Mesendoderm (in vitro differentiated cells): ENCODE data around the gene TRIM72.

Experiments
- DNase-seq: peaks from one replicate; pipeline ENCODE4 v3.0.0; 2013
- H2AK5ac ChIP-seq: 2 replicates; pipeline ENCODE4 v1.6.1; 2013; ENCODE audit warnings: low read length, inconsistent platforms
- H2BK120ac ChIP-seq: 2 replicates; pipeline ENCODE4 v1.6.1; 2013; ENCODE audit warnings: low read depth, mild to moderate bottlenecking, low read length, moderate library complexity, mixed read lengths
- H2BK15ac ChIP-seq: replicated peaks from 2 replicates; pipeline ENCODE4 v1.6.1; 2013; ENCODE audit warnings: low read depth, mild to moderate bottlenecking, moderate library complexity
- H2BK5ac ChIP-seq: 2 replicates; pipeline ENCODE4 v1.6.1; 2013; ENCODE audit warnings: low read length, inconsistent platforms
- H3K18ac ChIP-seq: 2 replicates; pipeline ENCODE4 v1.6.1; 2013; ENCODE audit warnings: mild to moderate bottlenecking, low read length, mixed read lengths
- H3K23ac ChIP-seq: one replicate; pipeline ENCODE4 v1.6.1; 2013; ENCODE audit warnings: low read length
- H3K27ac ChIP-seq: 2 replicates; pipeline ENCODE4 v1.5.1; 2013; ENCODE audit warnings: low read depth, mild to moderate bottlenecking, inconsistent platforms, low read length, moderate library complexity
- H3K27me3 ChIP-seq: 2 replicates; pipeline ENCODE4 v1.6.1; 2013; ENCODE audit warnings: low read length, control low read depth, mild to moderate bottlenecking, inconsistent platforms; ENCODE audit not compliant: insufficient read depth, poor library complexity
- H3K36me3 ChIP-seq: 2 replicates; pipeline ENCODE4 v1.6.1; 2013; ENCODE audit warnings: low read length, inconsistent platforms; ENCODE audit not compliant: control insufficient read depth, insufficient read depth
- H3K4ac ChIP-seq: one replicate; pipeline ENCODE4 v1.6.1; 2013; ENCODE audit warnings: low read depth, mild to moderate bottlenecking, low read length, moderate library complexity
- H3K4me1 ChIP-seq: 2 replicates; pipeline ENCODE4 v1.6.1; 2013; ENCODE audit warnings: low read depth, low read length, inconsistent platforms; ENCODE audit not compliant: control insufficient read depth
- H3K4me2 ChIP-seq: 2 replicates; pipeline ENCODE4 v1.6.1; 2013; ENCODE audit warnings: low read length
- H3K4me3 ChIP-seq: 2 replicates; pipeline ENCODE4 v1.5.1; 2013; ENCODE audit warnings: mild to moderate bottlenecking, low read length
- H3K56ac ChIP-seq: one replicate; pipeline ENCODE4 v1.6.1; 2013; ENCODE audit warnings: low read length
- H3K79me1 ChIP-seq: 2 replicates; pipeline ENCODE4 v1.6.1; 2013; ENCODE audit warnings: low read length, inconsistent platforms
- H3K79me2 ChIP-seq: 2 replicates; pipeline ENCODE4 v1.6.1; 2013; ENCODE audit warnings: mild to moderate bottlenecking, low read length; ENCODE audit not compliant: control insufficient read depth, insufficient read depth
- H3K9ac ChIP-seq: 2 replicates; pipeline ENCODE4 v1.6.1; 2013; ENCODE audit warnings: low read length, inconsistent platforms
- H4K5ac ChIP-seq: one replicate; pipeline ENCODE4 v1.6.1; 2013; ENCODE audit warnings: low read length
- H4K8ac ChIP-seq: one replicate; pipeline ENCODE4 v1.6.1; 2013; ENCODE audit warnings: low read depth, mild to moderate bottlenecking, control low read depth, low read length, moderate library complexity
- WGBS: extraction: QIAGEN DNeasy Blood & Tissue Kit; methylation state at CpG from one replicate; pipeline ENCODE4 v1.1.7; 2013; ENCODE audit warnings: low lambda C conversion rate, missing lambda C conversion rate; ENCODE audit not compliant: insufficient coverage; ENCODE audit errors: extremely low coverage; 5-methylcytosine and 5-hydroxymethylcytosine counted together

Gene TRIM72

GRCh38 chr16:31188450-31189411, 25.2 kb upstream of the TRIM72 start:
- no peak overlapping the region for H2BK120ac ChIP-seq
- no peak overlapping the region for H2BK5ac ChIP-seq
- H3K4me2 ChIP-seq: no peak overlapping the region
- no peaks in the 10 kb centered on the region for H3K27me3 ChIP-seq
- peaks cover 44% of the 10 kb centered on the region for H3K79me1 ChIP-seq
- no peak overlapping the region for H3K4me3 ChIP-seq
- H3K36me3 ChIP-seq: peaks cover 57% of the 10 kb centered on the region
- DNase-seq: no peak
- H3K79me2 ChIP-seq: peaks cover 53% of the 10 kb centered on the region
- H3K56ac ChIP-seq: no peak overlapping the region
- no peaks in the 10 kb centered on the region for H3K4me1 ChIP-seq
- H2BK15ac ChIP-seq: no peak overlapping the region
- H4K5ac ChIP-seq: no peak overlapping the region
- H3K27ac ChIP-seq: no peak overlapping the region
- no peak overlapping the region for H2AK5ac ChIP-seq
- no peak overlapping the region for H3K4ac ChIP-seq
- H4K8ac ChIP-seq: no peak overlapping the region
- no peak overlapping the region for H3K18ac ChIP-seq
- no peak overlapping the region for H3K9ac ChIP-seq
- H3K23ac ChIP-seq: no peak overlapping the region
- WGBS: no CpG with 5 or more reads among the region's 3 CpGs

GRCh38 chr16:31189412-31189778, 24.5 kb upstream of the TRIM72 start:
- Histone ChIP-seq H3K4ac (no peak overlapping the region), H2BK120ac (no peak overlapping the region), H3K27ac (no peak overlapping the region), H3K79me1 (peaks cover 43% of the 10 kb centered on the region), H3K4me2 (no peak overlapping the region), H3K9ac (no peak overlapping the region), H3K18ac (no peak overlapping the region), H3K4me1 (no peaks in the 10 kb centered on the region), H4K8ac (no peak overlapping the region), H4K5ac (no peak overlapping the region), H3K23ac (no peak overlapping the region), H3K27me3 (no peaks in the 10 kb centered on the region), H3K4me3 (no peak overlapping the region), H3K79me2 (peaks cover 47% of the 10 kb centered on the region), H3K56ac (no peak overlapping the region), H2BK15ac (no peak overlapping the region), H2AK5ac (no peak overlapping the region), H3K36me3 (peaks cover 56% of the 10 kb centered on the region), H2BK5ac (no peak overlapping the region)
- DNase-seq: no peak
- WGBS: no CpG with 5 or more reads among the region's 2 CpGs

- H3K23ac ChIP-seq: no peak overlapping the region
- H3K79me1 ChIP-seq: peaks cover 44% of the 10 kb centered on the region
- H3K9ac ChIP-seq: no peak overlapping the region
- no peak overlapping the region for H3K4me3 ChIP-seq
- DNase-seq: no peak
- H3K4me2 ChIP-seq: no peak overlapping the region
- H4K5ac ChIP-seq: no peak overlapping the region
- H3K36me3 ChIP-seq: peaks cover 53% of the 10 kb centered on the region
- no peak overlapping the region for H2BK15ac ChIP-seq
- no peaks in the 10 kb centered on the region for H3K4me1 ChIP-seq
- no peaks in the 10 kb centered on the region for H3K27me3 ChIP-seq
- no peak overlapping the region for H4K8ac ChIP-seq
- H2BK5ac ChIP-seq: no peak overlapping the region
- H3K79me2 ChIP-seq: peaks cover 42% of the 10 kb centered on the region
- no peak overlapping the region for H3K56ac ChIP-seq
- H3K27ac ChIP-seq: no peak overlapping the region
- no peak overlapping the region for H3K18ac ChIP-seq
- no CpG with 5 or more reads among the region's 12 CpGs for WGBS
- no peak overlapping the region for H3K4ac ChIP-seq
- no peak overlapping the region for H2BK120ac ChIP-seq
- H2AK5ac ChIP-seq: no peak overlapping the region
Measured at GRCh38 chr16:31190061-31190460, 23.9 kb upstream of the TRIM72 start.

GRCh38 chr16:31190818-31191444, 23.0 kb upstream of the TRIM72 start:
- H3K18ac ChIP-seq: no peak overlapping the region
- H2BK120ac ChIP-seq: no peak overlapping the region
- H3K4me2 ChIP-seq: no peak overlapping the region
- no peak overlapping the region for H4K8ac ChIP-seq
- DNase-seq: no peak
- no peak overlapping the region for H3K4me3 ChIP-seq
- no peaks in the 10 kb centered on the region for H3K27me3 ChIP-seq
- H3K79me2 ChIP-seq: peaks cover 33% of the 10 kb centered on the region
- no peak overlapping the region for H2BK15ac ChIP-seq
- H3K23ac ChIP-seq: no peak overlapping the region
- H3K4me1 ChIP-seq: no peaks in the 10 kb centered on the region
- no CpG with 5 or more reads among the region's 17 CpGs for WGBS
- peaks cover 49% of the 10 kb centered on the region for H3K36me3 ChIP-seq
- H2BK5ac ChIP-seq: no peak overlapping the region
- H4K5ac ChIP-seq: no peak overlapping the region
- peaks cover 39% of the 10 kb centered on the region for H3K79me1 ChIP-seq
- no peak overlapping the region for H3K56ac ChIP-seq
- no peak overlapping the region for H3K9ac ChIP-seq
- H2AK5ac ChIP-seq: no peak overlapping the region
- H3K27ac ChIP-seq: no peak overlapping the region
- no peak overlapping the region for H3K4ac ChIP-seq

GRCh38 chr16:31191697-31192428, 22.1 kb upstream of the TRIM72 start:
- Histone ChIP-seq H4K8ac (no peak overlapping the region), H3K4me2 (no peak overlapping the region), H3K4me1 (no peaks in the 10 kb centered on the region), H3K27ac (no peak overlapping the region), H3K56ac (no peak overlapping the region), H3K9ac (no peak overlapping the region), H3K79me1 (peaks cover 34% of the 10 kb centered on the region), H3K27me3 (no peaks in the 10 kb centered on the region), H3K4ac (no peak overlapping the region), H2BK5ac (no peak overlapping the region), H3K79me2 (peaks cover 24% of the 10 kb centered on the region), H2BK120ac (no peak overlapping the region), H3K4me3 (no peak overlapping the region), H3K23ac (no peak overlapping the region), H3K36me3 (peaks cover 49% of the 10 kb centered on the region), H2BK15ac (no peak overlapping the region), H3K18ac (no peak overlapping the region), H2AK5ac (no peak overlapping the region), H4K5ac (no peak overlapping the region)
- DNase-seq: no peak
- no CpG with 5 or more reads among the region's 5 CpGs for WGBS
